Measurements from ENCODE around the gene DENND2A. TPM values are rescaled to one million over a fixed set of nuclear protein-coding genes. Genes with fewer than 3 reads are reported as not detected.
A peak's percentile ranks its signal among the peaks of the same experiment; 100 is the strongest.

The DENND2A gene
- total and polyA plus RNA-seq, 2 of the 4 experiments (the other 2 are of a cell fraction): 7.5 to 10.3 TPM

DNA sequence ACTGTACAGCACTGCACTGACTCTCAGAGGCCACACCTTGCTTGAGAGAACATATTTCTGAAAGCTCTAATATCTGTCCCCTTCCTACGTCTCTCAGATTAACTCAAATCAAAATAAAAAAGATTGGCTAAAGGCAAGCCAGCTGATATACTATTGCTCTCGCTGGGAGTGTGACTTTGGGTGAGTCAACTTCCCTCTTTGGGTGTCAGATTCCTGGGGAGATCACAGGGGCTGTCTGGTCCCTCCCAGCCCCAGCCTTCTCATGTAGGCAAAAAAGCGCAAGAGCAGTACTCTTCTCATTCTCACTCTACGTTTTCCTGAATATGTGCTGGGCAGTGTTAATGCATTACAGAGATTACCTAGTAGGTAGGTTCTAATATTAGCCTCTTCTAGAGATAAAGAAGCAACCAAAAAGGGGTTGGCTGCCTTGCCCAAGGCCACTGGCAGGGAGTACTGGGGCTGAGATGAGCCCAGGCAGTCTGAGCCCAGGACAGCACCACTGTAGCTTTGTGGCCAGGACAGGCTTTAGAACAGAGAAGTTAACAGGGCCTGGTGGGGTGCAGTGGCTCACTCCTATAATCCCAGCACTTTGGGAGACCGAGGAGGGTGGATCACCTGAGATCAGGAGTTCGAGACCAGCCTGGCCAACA is 9.1 kb upstream of the DENND2A start:
- H4K91ac ChIP-seq (ENCODE audit: insufficient read depth, low read depth, low read length): 0 out of 2 replicates have a peak overlapping the region, but pooled peaks have one; percentile 18
- dilution Hi-C loops (cut with HindIII; ENCODE audit: low sequenced_read_pairs, unreplicated experiment) (no loop called here), intact Hi-C loops (cut with micrococcal nuclease) (no loop called here), in situ Hi-C loops (cut with MboI; ENCODE audit: low sequenced_read_pairs) (loop anchor here (5.0 kb wide), 2 partner anchors 127 to 172 kb away; partner anchors contain the start of gene MKRN1)
- peak overlapping the region; percentile 34; the same call in 1 of the 2 replicates for H3K4ac ChIP-seq (ENCODE audit: low read depth, low read length)
- TF ChIP-seq RCOR1 (IDR thresholded peaks at IDR 0.05; ENCODE audit: insufficient replicate concordance, low read length) (no peak), USF2 (IDR thresholded peaks at IDR 0.05; ENCODE audit: low read depth, low read length) (no peak), BHLHE40 (IDR thresholded peaks at IDR 0.05; ENCODE audit: low read depth, low read length) (no peak), CHD1 (IDR thresholded peaks at IDR 0.05; ENCODE audit: low read depth, low read length) (no peak), SMC3 (IDR thresholded peaks at IDR 0.05; ENCODE audit: low read depth, low read length) (no peak)
- H2BK120ac ChIP-seq (ENCODE audit: low read depth, low read length): peak overlapping the region; percentile 8; the same call in 1 of the 2 replicates
- no peaks in the 10 kb centered on the region for H3K79me1 ChIP-seq (ENCODE audit: low read depth in 1 of 2, low read length in 2 of 2)
- no peak overlapping the region for H3K27ac ChIP-seq (ENCODE audit: insufficient read depth, low read length)
- BruUV-seq (replicated peaks): no TSS peak
- H3K18ac ChIP-seq (ENCODE audit: low read depth, low read length): no peak overlapping the region
- no peak overlapping the region for H4K5ac ChIP-seq (ENCODE audit: low read depth, low read length)
- H2BK15ac ChIP-seq (ENCODE audit: low read depth, low read length): no peak overlapping the region
- 0 out of 2 replicates have a peak, but pooled peaks cover 3% of the 10 kb centered on the region for H3K9me1 ChIP-seq (ENCODE audit: insufficient read depth, low read length)
- H3K9ac ChIP-seq (ENCODE audit: low read depth, low read length): no peak overlapping the region
- 100% methylated on average over 2 of the region's 6 CpGs; no CpG with 5 or more reads in 1 of the 2 experiments for WGBS, 2 experiments (ENCODE audit: extremely low coverage in 2 of 2, insufficient read length in 1 of 2)
- DNase-seq: peak; percentile 66
- H4K20me1 ChIP-seq (ENCODE audit: insufficient read depth, low read length): no peaks in the 10 kb centered on the region
- H3K4me1 ChIP-seq (ENCODE audit: control insufficient read depth, insufficient read depth, low read length): peaks cover 13% of the 10 kb centered on the region
- H3K4me3 ChIP-seq (ENCODE audit: insufficient read depth, low read depth, low read length): no peak overlapping the region
- no peak overlapping the region for H3K56ac ChIP-seq (ENCODE audit: extremely low read depth, insufficient read depth, low read length)
- H3K14ac ChIP-seq (replicated peaks; ENCODE audit: low read depth, low read length): peak overlapping the region; percentile 44; the same call in 1 of the 2 replicates
- H3K23ac ChIP-seq (ENCODE audit: low read depth, low read length): no peak overlapping the region
- CTCF ChIA-PET: interaction anchor here (0.6 to 0.7 kb wide), 2 partner anchors 59 to 126 kb away, joined by 3 read pairs; no protein-coding TSS in a partner anchor
- no peak overlapping the region; a peak in 1 of 4 replicates for H4K8ac ChIP-seq (ENCODE audit: low read depth in 2 of 2, low read length in 2 of 2)
- H2BK20ac ChIP-seq (ENCODE audit: low read depth, low read length): peak overlapping the region; percentile 55; the same call in 1 of the 2 replicates
- no peaks in the 10 kb centered on the region for H3K9me3 ChIP-seq (ENCODE audit: control insufficient read depth, insufficient read depth, low read length)
- POLR2A ChIA-PET (ENCODE audit: unreplicated experiment): no interaction called here
- no peak overlapping the region for H2BK5ac ChIP-seq (ENCODE audit: low read depth, low read length, poor library complexity, severe bottlenecking)
- peak; percentile 48 for ATAC-seq (ENCODE audit: low read depth)
- H2AK9ac ChIP-seq (replicated peaks; ENCODE audit: low read depth, low read length, poor library complexity): no peak overlapping the region
- H3K4me2 ChIP-seq (ENCODE audit: low read depth, low read length): no peak overlapping the region
- H3K27me3 ChIP-seq (ENCODE audit: control insufficient read depth, insufficient read depth, low read length): no peaks in the 10 kb centered on the region
- peak overlapping the region; percentile 7; the same call in 1 of the 2 replicates for H2AK5ac ChIP-seq (ENCODE audit: low read depth, low read length)
- H3K36me3 ChIP-seq (ENCODE audit: control insufficient read depth, insufficient read depth, low read length): no peaks in the 10 kb centered on the region
- no peak overlapping the region for H2AFZ ChIP-seq (replicated peaks; ENCODE audit: low read length, poor library complexity)

All from IMR-90 (cell line).